ENCODE measurements around the gene P2RX4. TPM values are rescaled to one million over a fixed set of nuclear protein-coding genes. Genes with fewer than 3 reads are reported as not detected.
A peak's percentile ranks its signal among the peaks of the same experiment; 100 is the strongest.
"Not testable (repeated sequence)": the region's sequence is repeated elsewhere in the genome, so short reads cannot be mapped to it uniquely, and the experiment has no call there.

P2RX4 gene, protein sequence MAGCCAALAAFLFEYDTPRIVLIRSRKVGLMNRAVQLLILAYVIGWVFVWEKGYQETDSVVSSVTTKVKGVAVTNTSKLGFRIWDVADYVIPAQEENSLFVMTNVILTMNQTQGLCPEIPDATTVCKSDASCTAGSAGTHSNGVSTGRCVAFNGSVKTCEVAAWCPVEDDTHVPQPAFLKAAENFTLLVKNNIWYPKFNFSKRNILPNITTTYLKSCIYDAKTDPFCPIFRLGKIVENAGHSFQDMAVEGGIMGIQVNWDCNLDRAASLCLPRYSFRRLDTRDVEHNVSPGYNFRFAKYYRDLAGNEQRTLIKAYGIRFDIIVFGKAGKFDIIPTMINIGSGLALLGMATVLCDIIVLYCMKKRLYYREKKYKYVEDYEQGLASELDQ
- total RNA-seq, result 100 to 1,000 TPM in 2 of 3 donors, 10 to 100 TPM in 1; 83.6 to 194 (median 132) TPM
- long read RNA-seq, donor 1, transcript P2RX4-214 (11 exons, 1,612 nt), result minor isoform, 7 of 131 reads
- long read RNA-seq, donor 1, transcript P2RX4-202 (12 exons, 2,032 nt), result major isoform, 99 of 131 reads
- long read RNA-seq, donor 1, transcript P2RX4-203 (13 exons, 1,836 nt), result minor isoform, 5 of 131 reads
- long read RNA-seq, donor 1, partial matches to known transcripts, result 2 of 131 reads
- long read RNA-seq, donor 1, other reads (novel, unspliced or antisense), result 18 of 131 reads
- long read RNA-seq, donor 2, transcript P2RX4-214 (11 exons, 1,612 nt), result minor isoform, 7 of 123 reads
- long read RNA-seq, donor 2, transcript P2RX4-202 (12 exons, 2,032 nt), result major isoform, 85 of 123 reads
- long read RNA-seq, donor 2, partial matches to known transcripts, result 9 of 123 reads
- long read RNA-seq, donor 2, other reads (novel, unspliced or antisense), result 19 of 123 reads

DNA sequence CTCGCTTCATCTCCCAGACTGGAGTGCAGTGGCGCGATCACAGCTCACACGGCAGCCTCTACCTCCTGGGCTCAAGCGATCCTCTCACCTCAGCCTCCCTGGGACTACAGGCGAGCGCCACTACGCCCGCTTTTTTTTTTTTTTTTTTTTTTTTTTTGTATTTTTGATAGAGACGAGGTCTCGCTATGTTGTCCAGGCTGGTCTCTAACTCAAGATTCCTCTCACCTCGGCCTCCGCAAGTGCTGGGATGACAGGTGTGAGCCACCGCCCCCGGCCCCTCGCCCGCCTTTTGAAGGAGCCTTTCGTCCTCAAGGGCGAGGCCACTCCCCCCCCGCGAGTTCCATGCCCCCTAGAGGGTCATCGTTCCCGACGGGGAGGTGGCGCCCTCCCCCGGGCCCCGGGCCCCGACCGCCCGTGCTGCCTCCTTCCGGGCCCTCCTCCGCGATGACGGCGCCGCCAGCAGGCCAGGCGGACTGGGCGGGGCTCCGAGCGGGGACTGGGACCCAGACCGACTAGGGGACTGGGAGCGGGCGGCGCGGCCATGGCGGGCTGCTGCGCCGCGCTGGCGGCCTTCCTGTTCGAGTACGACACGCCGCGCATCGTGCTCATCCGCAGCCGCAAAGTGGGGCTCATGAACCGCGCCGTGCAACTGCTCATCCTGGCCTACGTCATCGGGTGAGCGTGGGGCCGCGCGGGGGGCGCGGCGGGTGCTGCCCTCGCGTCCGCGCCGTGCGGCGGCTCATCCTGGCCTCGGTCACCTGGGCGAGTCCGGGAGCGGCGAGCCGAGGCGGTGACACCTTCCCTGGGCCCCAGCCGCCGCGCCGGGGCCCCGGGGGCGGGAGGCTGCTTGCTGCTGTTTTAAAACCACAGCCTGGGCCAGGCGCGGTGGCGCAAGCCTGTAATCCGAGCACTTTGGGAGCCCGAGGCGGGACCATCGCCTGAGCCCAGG is at the start of gene P2RX4:
TSS of gene P2RX4 (plus strand) at position 506 of the 949 bp plus-strand sequence. CDS start at position 542, 36 bp downstream.
- ATAC-seq, result peak; percentile 91
- intact Hi-C loops (cut with DNase I, micrococcal nuclease), result no loop called here

DNA sequence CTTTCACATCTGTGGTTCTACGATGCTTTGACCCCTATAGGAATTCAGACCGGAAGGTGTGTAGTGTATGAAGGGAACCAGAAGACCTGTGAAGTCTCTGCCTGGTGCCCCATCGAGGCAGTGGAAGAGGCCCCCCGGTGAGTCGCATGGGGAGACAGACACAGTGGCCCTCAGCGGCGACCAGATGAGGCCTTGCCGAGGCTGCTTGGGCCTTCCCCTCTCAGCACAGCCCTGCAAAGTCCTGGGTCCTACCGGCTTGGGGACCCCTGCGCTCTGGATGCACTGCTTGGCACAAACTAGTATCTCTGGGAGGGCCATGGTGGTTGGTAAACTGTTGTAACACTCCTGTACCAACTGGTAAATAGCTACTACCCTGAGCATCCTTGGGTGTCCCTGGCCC is 47.5 kb upstream of the P2RX4 start:
- no peaks in the 10 kb centered on the region for H3K36me3 ChIP-seq (ENCODE audit: low read depth)
- DNase-seq (no peak), ATAC-seq (no peak)
- no peaks in the 10 kb centered on the region for H3K4me1 ChIP-seq (ENCODE audit: low read depth)
- intact Hi-C loops (cut with DNase I, micrococcal nuclease), result no loop called here
- no peak overlapping the region for H3K4me3 ChIP-seq
- H3K9me3 ChIP-seq, result no peaks in the 10 kb centered on the region
- TF ChIP-seq, protein P1, sequence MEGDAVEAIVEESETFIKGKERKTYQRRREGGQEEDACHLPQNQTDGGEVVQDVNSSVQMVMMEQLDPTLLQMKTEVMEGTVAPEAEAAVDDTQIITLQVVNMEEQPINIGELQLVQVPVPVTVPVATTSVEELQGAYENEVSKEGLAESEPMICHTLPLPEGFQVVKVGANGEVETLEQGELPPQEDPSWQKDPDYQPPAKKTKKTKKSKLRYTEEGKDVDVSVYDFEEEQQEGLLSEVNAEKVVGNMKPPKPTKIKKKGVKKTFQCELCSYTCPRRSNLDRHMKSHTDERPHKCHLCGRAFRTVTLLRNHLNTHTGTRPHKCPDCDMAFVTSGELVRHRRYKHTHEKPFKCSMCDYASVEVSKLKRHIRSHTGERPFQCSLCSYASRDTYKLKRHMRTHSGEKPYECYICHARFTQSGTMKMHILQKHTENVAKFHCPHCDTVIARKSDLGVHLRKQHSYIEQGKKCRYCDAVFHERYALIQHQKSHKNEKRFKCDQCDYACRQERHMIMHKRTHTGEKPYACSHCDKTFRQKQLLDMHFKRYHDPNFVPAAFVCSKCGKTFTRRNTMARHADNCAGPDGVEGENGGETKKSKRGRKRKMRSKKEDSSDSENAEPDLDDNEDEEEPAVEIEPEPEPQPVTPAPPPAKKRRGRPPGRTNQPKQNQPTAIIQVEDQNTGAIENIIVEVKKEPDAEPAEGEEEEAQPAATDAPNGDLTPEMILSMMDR (IDR thresholded peaks at IDR 0.05), result no peak

More for the DNA sequence above, at the start of gene P2RX4:
- H3K9me3 ChIP-seq, result no peaks in the 10 kb centered on the region
- DNase-seq, result peak; percentile 89 to 95 (median 94)
- peak within 1 kb of the TSS; percentile 60 for H3K4me3 ChIP-seq
- peaks cover 20% of the 10 kb centered on the region for H3K4me1 ChIP-seq (ENCODE audit: low read depth)
- TF ChIP-seq, protein P1 (IDR thresholded peaks at IDR 0.05), result peak; percentile 44
- H3K36me3 ChIP-seq (ENCODE audit: low read depth), result no peaks in the 10 kb centered on the region

DNA sequence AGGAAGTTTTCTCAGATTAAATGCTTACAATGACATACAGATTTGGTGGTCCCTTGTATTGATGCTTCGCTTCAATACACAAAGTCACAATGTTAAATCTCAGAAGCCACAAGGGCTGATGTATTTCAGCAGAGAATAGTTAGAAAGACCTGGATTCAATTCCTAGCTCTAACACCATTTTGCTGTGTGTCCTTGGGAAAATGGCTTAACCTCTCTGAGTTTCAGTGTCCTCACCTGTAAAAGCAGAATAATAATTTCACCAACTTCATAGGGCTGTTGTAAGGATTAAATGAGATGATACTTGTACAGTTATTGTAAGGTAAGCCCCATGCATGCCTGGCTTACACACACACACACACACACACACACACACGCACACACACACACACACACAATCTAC is 46.9 kb upstream of the P2RX4 start:
- TF ChIP-seq, protein P1 (IDR thresholded peaks at IDR 0.05), result no peak
- Histone ChIP-seq H3K36me3 (ENCODE audit: low read depth) (no peaks in the 10 kb centered on the region), H3K4me1 (ENCODE audit: low read depth) (no peaks in the 10 kb centered on the region), H3K4me3 (no peak overlapping the region), H3K9me3 (no peaks in the 10 kb centered on the region)
- ATAC-seq (no peak), DNase-seq (no peak)
- intact Hi-C loops (cut with DNase I, micrococcal nuclease), result no loop called here

DNA sequence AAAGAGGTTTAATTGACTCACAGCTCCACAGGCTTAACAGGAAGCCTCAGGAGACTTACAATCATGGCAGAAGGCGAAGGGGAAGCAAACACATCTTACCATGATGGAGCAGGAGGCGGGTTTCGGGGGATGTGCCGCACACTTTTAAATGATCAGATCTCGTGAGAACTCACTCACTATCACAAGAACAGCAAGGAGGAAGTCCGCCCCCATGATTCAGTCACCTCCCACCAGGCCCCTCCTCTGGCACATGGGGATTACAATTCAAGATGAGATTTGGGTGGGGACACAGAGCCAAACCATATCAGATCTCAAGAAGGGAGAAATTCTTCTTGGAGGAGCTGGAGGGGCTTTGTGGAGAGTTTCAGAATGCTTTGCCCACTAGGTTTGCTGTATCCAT is 45.1 kb upstream of the P2RX4 start:
- H3K4me1 ChIP-seq (ENCODE audit: low read depth); DNase-seq; H3K36me3 ChIP-seq (ENCODE audit: low read depth); intact Hi-C loops (cut with DNase I, micrococcal nuclease); H3K9me3 ChIP-seq; H3K4me3 ChIP-seq; ATAC-seq: not testable (repeated sequence)

DNA sequence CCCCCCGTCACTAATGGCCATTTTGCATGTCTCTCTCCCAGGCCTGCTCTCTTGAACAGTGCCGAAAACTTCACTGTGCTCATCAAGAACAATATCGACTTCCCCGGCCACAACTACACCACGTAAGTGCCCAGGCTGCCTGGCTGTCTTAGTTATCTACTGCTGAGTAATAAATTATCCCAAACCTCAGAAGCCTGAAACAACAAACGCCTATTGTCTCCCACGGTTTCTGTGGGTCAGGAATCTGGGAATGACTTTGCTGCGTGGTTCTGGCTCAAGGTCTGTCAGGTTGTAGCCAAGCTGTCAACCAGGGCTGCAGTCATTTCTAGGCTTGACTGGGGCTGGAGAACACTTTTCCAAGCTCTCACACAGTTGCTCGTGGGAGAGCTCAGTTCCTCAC is 44.6 kb upstream of the P2RX4 start:
- H3K36me3 ChIP-seq (ENCODE audit: low read depth), result no peaks in the 10 kb centered on the region
- no peak for ATAC-seq
- no peaks in the 10 kb centered on the region for H3K4me1 ChIP-seq (ENCODE audit: low read depth)
- intact Hi-C loops (cut with DNase I, micrococcal nuclease), result no loop called here
- no peak overlapping the region for H3K4me3 ChIP-seq
- H3K9me3 ChIP-seq, result no peaks in the 10 kb centered on the region
- TF ChIP-seq, protein P1 (IDR thresholded peaks at IDR 0.05), result no peak
- no peak for DNase-seq

Measured in mucosa of descending colon (tissue), 3 donors.